Uterus (tissue), 2 donors: Measurements from ENCODE around the gene COG3.

Experiments used
- CTCF ChIP-seq, 4 experiments: fragments of 200-600 bp in 2 of 4; fragments of 450-650 bp in 2 of 4; sonication (generic) in 2 of 4; IDR thresholded peaks; one replicate each; pipeline ENCODE4 v1.5.1; 2016 to 2019; ENCODE audit warnings: antibody characterized with exemption in 4 of 4, mild to moderate bottlenecking in 2 of 4, moderate library complexity in 1 of 4
- POLR2A ChIP-seq, 2 donors: fragments of 450-650 bp; IDR thresholded peaks; one replicate each; pipeline ENCODE4 v1.6.1; 2016; ENCODE audit warnings: antibody characterized with exemption in 2 of 2, mild to moderate bottlenecking in 1 of 2, moderate library complexity in 1 of 2

DNA sequence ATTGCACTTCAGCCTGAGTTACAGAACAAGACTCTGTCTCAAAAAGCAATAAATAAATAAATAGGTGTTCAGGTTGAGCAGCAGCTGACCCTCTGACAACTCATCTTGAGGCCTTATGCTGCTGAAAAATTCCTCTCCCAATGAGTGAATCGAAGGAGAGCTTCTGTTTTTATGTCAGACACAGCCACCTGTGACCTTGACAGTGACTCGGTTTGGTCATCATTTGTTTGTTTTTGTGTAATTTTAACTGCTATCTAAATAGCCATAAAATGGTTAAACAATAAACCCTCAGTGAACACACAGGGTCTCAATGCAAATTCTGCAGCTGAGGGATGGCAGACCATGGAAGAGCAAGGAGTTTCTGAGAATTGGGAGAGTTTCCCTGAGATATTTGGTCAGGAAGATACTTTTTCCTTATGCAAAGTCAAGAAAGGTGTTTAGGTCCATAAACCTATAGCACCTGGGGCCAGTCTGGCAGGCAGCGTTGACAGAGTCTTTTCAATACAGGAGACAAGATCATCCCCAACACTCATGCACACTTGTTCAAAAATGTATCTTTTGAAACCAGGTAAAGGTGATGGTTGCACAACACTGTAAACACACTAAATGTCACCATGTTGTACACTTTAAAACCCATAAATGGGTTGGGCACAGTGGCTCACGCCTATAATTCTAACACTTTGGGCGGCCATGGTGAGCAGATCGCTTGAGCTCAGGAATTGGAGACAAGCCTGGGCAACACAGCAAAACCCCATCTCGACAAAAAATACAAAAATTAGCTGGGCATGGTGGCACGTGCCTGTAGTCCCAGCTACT is 30.0 kb upstream of the COG3 start:
- no peak for TF ChIP-seq CTCF (IDR thresholded peaks at IDR 0.05)
- TF ChIP-seq POLR2A (IDR thresholded peaks at IDR 0.05) = no peak
